ENCODE data around the gene TOGARAM2.

Gene TOGARAM2

GRCh38 chr2:29039718-29040480 lies 58.8 kb downstream of the TOGARAM2 start:
- Histone ChIP-seq H3K36me3 (ENCODE audit: insufficient read depth, insufficient read length, low read length) (no peaks in the 10 kb centered on the region), H3K4me3 (ENCODE audit: insufficient read length, low read depth) (no peak overlapping the region), H3K4me1 (ENCODE audit: insufficient read depth, insufficient read length) (peaks cover 2% of the 10 kb centered on the region), H3K27me3 (ENCODE audit: insufficient read depth, insufficient read length) (no peaks in the 10 kb centered on the region), H3K9ac (ENCODE audit: insufficient read length, low read depth) (no peak overlapping the region), H3K9me3 (ENCODE audit: insufficient read depth, low read length) (no peaks in the 10 kb centered on the region)
- no peak for DNase-seq (ENCODE audit: low read depth, low spot score)
- TF ChIP-seq SUZ12 (IDR thresholded peaks at IDR 0.05; ENCODE audit: extremely low read depth, insufficient read depth, insufficient read length) (no peak), YY1 (IDR thresholded peaks at IDR 0.05; ENCODE audit: insufficient read depth, insufficient read length) (no peak), ZNF274 (IDR thresholded peaks at IDR 0.05; ENCODE audit: low read depth, low read length) (no peak)

GRCh38 chr2:29040552-29040951 lies 59.5 kb downstream of the TOGARAM2 start:
- no peaks in the 10 kb centered on the region for H3K36me3 ChIP-seq (ENCODE audit: insufficient read depth, insufficient read length, low read length)

GRCh38 chr2:29041161-29041660 lies 60.1 kb downstream of the TOGARAM2 start:
- no peaks in the 10 kb centered on the region for H3K9me3 ChIP-seq (ENCODE audit: insufficient read depth, low read length)
- TF ChIP-seq ZNF274 (IDR thresholded peaks at IDR 0.05; ENCODE audit: low read depth, low read length) (no peak), YY1 (IDR thresholded peaks at IDR 0.05; ENCODE audit: insufficient read depth, insufficient read length) (no peak), SUZ12 (IDR thresholded peaks at IDR 0.05; ENCODE audit: extremely low read depth, insufficient read depth, insufficient read length) (no peak)
- no peak for DNase-seq (ENCODE audit: low read depth, low spot score)
- no peak overlapping the region for H3K9ac ChIP-seq (ENCODE audit: insufficient read length, low read depth)
- peaks cover 2% of the 10 kb centered on the region for H3K4me1 ChIP-seq (ENCODE audit: insufficient read depth, insufficient read length)
- no peaks in the 10 kb centered on the region for H3K27me3 ChIP-seq (ENCODE audit: insufficient read depth, insufficient read length)
- H3K4me3 ChIP-seq (ENCODE audit: insufficient read length, low read depth) = no peak overlapping the region
- H3K36me3 ChIP-seq (ENCODE audit: insufficient read depth, insufficient read length, low read length) = no peaks in the 10 kb centered on the region

More at GRCh38 chr2:29040552-29040951, 59.5 kb downstream of the TOGARAM2 start:
- no peak for DNase-seq (ENCODE audit: low read depth, low spot score)
- TF ChIP-seq SUZ12 (IDR thresholded peaks at IDR 0.05; ENCODE audit: extremely low read depth, insufficient read depth, insufficient read length) = no peak
- TF ChIP-seq ZNF274 (IDR thresholded peaks at IDR 0.05; ENCODE audit: low read depth, low read length) = no peak
- TF ChIP-seq YY1 (IDR thresholded peaks at IDR 0.05; ENCODE audit: insufficient read depth, insufficient read length) = no peak
- peaks cover 2% of the 10 kb centered on the region for H3K4me1 ChIP-seq (ENCODE audit: insufficient read depth, insufficient read length)
- H3K9ac ChIP-seq (ENCODE audit: insufficient read length, low read depth) = no peak overlapping the region
- no peaks in the 10 kb centered on the region for H3K9me3 ChIP-seq (ENCODE audit: insufficient read depth, low read length)
- no peaks in the 10 kb centered on the region for H3K27me3 ChIP-seq (ENCODE audit: insufficient read depth, insufficient read length)
- H3K4me3 ChIP-seq (ENCODE audit: insufficient read length, low read depth) = no peak overlapping the region

- Histone ChIP-seq H3K9me3 (ENCODE audit: insufficient read depth, low read length) (no peaks in the 10 kb centered on the region), H3K27me3 (ENCODE audit: insufficient read depth, insufficient read length) (no peaks in the 10 kb centered on the region), H3K36me3 (ENCODE audit: insufficient read depth, insufficient read length, low read length) (no peaks in the 10 kb centered on the region), H3K4me1 (ENCODE audit: insufficient read depth, insufficient read length) (peaks cover 2% of the 10 kb centered on the region), H3K4me3 (ENCODE audit: insufficient read length, low read depth) (no peak overlapping the region), H3K9ac (ENCODE audit: insufficient read length, low read depth) (no peak overlapping the region)
- no peak for DNase-seq (ENCODE audit: low read depth, low spot score)
- TF ChIP-seq YY1 (IDR thresholded peaks at IDR 0.05; ENCODE audit: insufficient read depth, insufficient read length) (no peak), SUZ12 (IDR thresholded peaks at IDR 0.05; ENCODE audit: extremely low read depth, insufficient read depth, insufficient read length) (no peak), ZNF274 (IDR thresholded peaks at IDR 0.05; ENCODE audit: low read depth, low read length) (no peak)
Measured at GRCh38 chr2:29042561-29043075, 61.5 kb downstream of the TOGARAM2 start.

GRCh38 chr2:29044459-29044858 lies 63.4 kb downstream of the TOGARAM2 start:
- no peaks in the 10 kb centered on the region for H3K36me3 ChIP-seq (ENCODE audit: insufficient read depth, insufficient read length, low read length)
- H3K9ac ChIP-seq (ENCODE audit: insufficient read length, low read depth) = no peak overlapping the region
- TF ChIP-seq YY1 (IDR thresholded peaks at IDR 0.05; ENCODE audit: insufficient read depth, insufficient read length) (no peak), SUZ12 (IDR thresholded peaks at IDR 0.05; ENCODE audit: extremely low read depth, insufficient read depth, insufficient read length) (no peak), ZNF274 (IDR thresholded peaks at IDR 0.05; ENCODE audit: low read depth, low read length) (no peak)
- H3K27me3 ChIP-seq (ENCODE audit: insufficient read depth, insufficient read length) = no peaks in the 10 kb centered on the region
- no peaks in the 10 kb centered on the region for H3K9me3 ChIP-seq (ENCODE audit: insufficient read depth, low read length)
- no peak overlapping the region for H3K4me3 ChIP-seq (ENCODE audit: insufficient read length, low read depth)
- peaks cover 1% of the 10 kb centered on the region for H3K4me1 ChIP-seq (ENCODE audit: insufficient read depth, insufficient read length)
- no peak for DNase-seq (ENCODE audit: low read depth, low spot score)

- TF ChIP-seq YY1 (IDR thresholded peaks at IDR 0.05; ENCODE audit: insufficient read depth, insufficient read length) (no peak), SUZ12 (IDR thresholded peaks at IDR 0.05; ENCODE audit: extremely low read depth, insufficient read depth, insufficient read length) (no peak), ZNF274 (IDR thresholded peaks at IDR 0.05; ENCODE audit: low read depth, low read length) (no peak)
- H3K27me3 ChIP-seq (ENCODE audit: insufficient read depth, insufficient read length) = no peaks in the 10 kb centered on the region
- no peaks in the 10 kb centered on the region for H3K9me3 ChIP-seq (ENCODE audit: insufficient read depth, low read length)
Measured at GRCh38 chr2:29046321-29046720, 65.2 kb downstream of the TOGARAM2 start.

GRCh38 chr2:29047083-29047845 lies 66.2 kb downstream of the TOGARAM2 start:
- DNase-seq (ENCODE audit: low read depth, low spot score) = no peak
- Histone ChIP-seq H3K9me3 (ENCODE audit: insufficient read depth, low read length) (no peaks in the 10 kb centered on the region), H3K9ac (ENCODE audit: insufficient read length, low read depth) (no peak overlapping the region), H3K27me3 (ENCODE audit: insufficient read depth, insufficient read length) (no peaks in the 10 kb centered on the region), H3K4me1 (ENCODE audit: insufficient read depth, insufficient read length) (peaks cover 2% of the 10 kb centered on the region), H3K36me3 (ENCODE audit: insufficient read depth, insufficient read length, low read length) (no peaks in the 10 kb centered on the region), H3K4me3 (ENCODE audit: insufficient read length, low read depth) (no peak overlapping the region)
- TF ChIP-seq YY1 (IDR thresholded peaks at IDR 0.05; ENCODE audit: insufficient read depth, insufficient read length) (no peak), ZNF274 (IDR thresholded peaks at IDR 0.05; ENCODE audit: low read depth, low read length) (no peak), SUZ12 (IDR thresholded peaks at IDR 0.05; ENCODE audit: extremely low read depth, insufficient read depth, insufficient read length) (no peak)

More at GRCh38 chr2:29046321-29046720, 65.2 kb downstream of the TOGARAM2 start:
- H3K4me3 ChIP-seq (ENCODE audit: insufficient read length, low read depth) = no peak overlapping the region
- no peaks in the 10 kb centered on the region for H3K4me1 ChIP-seq (ENCODE audit: insufficient read depth, insufficient read length)
- no peaks in the 10 kb centered on the region for H3K36me3 ChIP-seq (ENCODE audit: insufficient read depth, insufficient read length, low read length)
- no peak for DNase-seq (ENCODE audit: low read depth, low spot score)
- H3K9ac ChIP-seq (ENCODE audit: insufficient read length, low read depth) = no peak overlapping the region
